Heart right ventricle (tissue), 16 donors: ENCODE data around the gene ERGIC3. TPM values are rescaled to one million over a fixed set of nuclear protein-coding genes. Genes with fewer than 3 reads are reported as not detected.

ENCODE experiments used
- ATAC-seq, 8 donors: fragments of 200-7000 bp; cut with Tn5 transposase; one replicate each; pipeline ENCODE4 v1.9.1; 2020; ENCODE audit warnings: mild to moderate bottlenecking in 8 of 8, moderate library complexity in 8 of 8, moderate number of reproducible peaks in 1 of 8
- DNase-seq, 2 donors: peaks; one replicate each; pipeline ENCODE4 v3.0.0-alpha.2; 2020
- H3K27ac ChIP-seq, 10 donors: fragments of 200-600 bp; sonication (generic) in 2 of 10; one replicate each; pipeline versions ENCODE4 v1.5.0 to v1.8.0; 2020 to 2022; ENCODE audit warnings: mild to moderate bottlenecking in 3 of 10
- H3K27me3 ChIP-seq, 7 donors: fragments of 200-600 bp; one replicate each; pipeline ENCODE4 v1.8.0; 2021 to 2022; ENCODE audit warnings: mild to moderate bottlenecking in 2 of 7
- H3K36me3 ChIP-seq, 9 donors: fragments of 200-600 bp; sonication (generic) in 1 of 9; one replicate each; pipeline versions ENCODE4 v1.5.0 to v1.8.0; 2020 to 2022; ENCODE audit warnings: mild to moderate bottlenecking in 2 of 9
- H3K4me1 ChIP-seq, 9 donors: fragments of 200-600 bp; sonication (generic) in 1 of 9; one replicate each; pipeline versions ENCODE4 v1.5.0 to v1.8.0; 2020 to 2022; ENCODE audit warnings: mild to moderate bottlenecking in 4 of 9
- H3K4me3 ChIP-seq, 10 donors: fragments of 200-600 bp; sonication (generic) in 2 of 10; one replicate each; pipeline versions ENCODE4 v1.5.0 to v1.8.0; 2020 to 2022; ENCODE audit warnings: mild to moderate bottlenecking in 7 of 10, moderate library complexity in 2 of 10
- H3K9me3 ChIP-seq, 11 donors: fragments of 200-600 bp in 10 of 11; sonication (generic) in 2 of 11; one replicate each; pipeline versions ENCODE4 v1.5.0 to v1.8.0; 2013 to 2022; ENCODE audit warnings: mild to moderate bottlenecking in 2 of 11, control low read depth in 1 of 11, moderate library complexity in 1 of 11
- WGBS, 2 donors: extraction: QIAGEN DNeasy Blood & Tissue Kit; methylation state at CpG; one replicate each; pipeline ENCODE4 v1.1.7; 2013; ENCODE audit warnings: inconsistent platforms in 1 of 2; 5-methylcytosine and 5-hydroxymethylcytosine counted together
- intact Hi-C, 10 donors: fragments of 100-400 bp; cut with DNase I; formaldehyde crosslinking; loops; one replicate each; pipeline versions ENCODE4 v1.11.1 to v1.14.2; 2022
- polyA plus RNA-seq, 2 donors: library from polyadenylated mRNA; stranded (reverse); fragments of 200-250 nt; gene quantifications; one replicate each; pipeline ENCODE4 v1.2.3, GENCODE V29; 2013
- total RNA-seq, 10 donors: library from RNA; stranded (reverse); fragmentation: NEBNext Ultra II Directional in 3 of 10; extraction: Animal tissue kit (Norgen Biotek cat#: 25700) in 3 of 10; gene quantifications; one replicate each; pipeline versions ENCODE4 v1.2.1 to v1.2.4, GENCODE V29; 2021 to 2023
- TF ChIP-seq, protein P1 (sequence below), 9 donors: fragments of 200-600 bp; sonication (generic) in 2 of 9; IDR thresholded peaks; one replicate each; pipeline versions ENCODE4 v1.5.0 to v1.8.0; 2021 to 2022; ENCODE audit warnings: antibody characterized with exemption in 9 of 9, mild to moderate bottlenecking in 5 of 9, moderate library complexity in 1 of 9
- donor health status: Arrhythmogenic right ventricular cardiomyopathy.
- donor health status: ischemic (EF 13 %, LVEDD 7.1; RV severe dilation, severe dysfunction).
- donor health status: healthy with polysubstance abuse.
- donor health status: DM: no; HTN: yes; CAD: no.
- donor health status: DM: no; HTN: no; CAD: no.
- donor health status: ischemic (EF 25% LVEDD 6.9; RV normal size, moderate dysfunction).
- donor health status: ischemic (EF 25% LVEDD 5.7; RV mildly dilated, moderate dysfunction).
- donor health status: healthy.
- donor health status: DM: yes; HTN: yes; CAD: no.
- donor health status: Ischemic cardiomyopathy.
- donor health status: ischemic (EF 35%, LVEDD 5.7; RV mildly dilated, moderate dysfunction).
- donor health status: nonischemic (EF 11% LVEDD 7.7; RV severe dilation, severe dysfunction).
- donor health status: DM: yes; HTN: yes; CAD: no.
- donor health status: PGD.
- donor health status: ischemic (EF 29% LVEDD 5.4; RV normal size, mild dysfunction).
- donor health status: nonischemic (EF 23%, LVEDD 6.1; RV moderate dilation, normal function).

The ERGIC3 gene
- total and polyA plus RNA-seq, 12 donors, result 40.9 to 143 (median 103) TPM

DNA sequence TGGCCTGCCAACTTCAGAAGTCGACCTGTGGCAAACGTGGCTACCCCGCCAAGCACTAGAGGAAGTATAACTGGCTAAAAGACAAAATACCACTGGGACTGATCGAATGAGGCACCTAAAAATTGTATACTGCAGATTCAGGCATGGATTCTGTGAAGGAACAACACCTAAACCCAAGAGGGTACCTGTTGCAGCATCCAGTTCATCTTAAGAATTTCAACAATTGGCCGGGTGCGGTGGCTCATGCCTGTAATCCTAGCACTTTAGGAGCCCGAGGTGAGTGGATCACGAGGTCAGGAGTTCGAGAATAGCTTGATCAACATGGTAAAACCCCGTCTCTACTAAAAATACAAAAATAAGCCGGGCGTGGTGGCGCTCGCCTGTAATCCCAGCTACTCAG is 46.5 kb downstream of the ERGIC3 start:
- 92 to 94% methylated on average over 14 of the region's 14 CpGs for WGBS, 2 donors
- TF ChIP-seq, protein P1, sequence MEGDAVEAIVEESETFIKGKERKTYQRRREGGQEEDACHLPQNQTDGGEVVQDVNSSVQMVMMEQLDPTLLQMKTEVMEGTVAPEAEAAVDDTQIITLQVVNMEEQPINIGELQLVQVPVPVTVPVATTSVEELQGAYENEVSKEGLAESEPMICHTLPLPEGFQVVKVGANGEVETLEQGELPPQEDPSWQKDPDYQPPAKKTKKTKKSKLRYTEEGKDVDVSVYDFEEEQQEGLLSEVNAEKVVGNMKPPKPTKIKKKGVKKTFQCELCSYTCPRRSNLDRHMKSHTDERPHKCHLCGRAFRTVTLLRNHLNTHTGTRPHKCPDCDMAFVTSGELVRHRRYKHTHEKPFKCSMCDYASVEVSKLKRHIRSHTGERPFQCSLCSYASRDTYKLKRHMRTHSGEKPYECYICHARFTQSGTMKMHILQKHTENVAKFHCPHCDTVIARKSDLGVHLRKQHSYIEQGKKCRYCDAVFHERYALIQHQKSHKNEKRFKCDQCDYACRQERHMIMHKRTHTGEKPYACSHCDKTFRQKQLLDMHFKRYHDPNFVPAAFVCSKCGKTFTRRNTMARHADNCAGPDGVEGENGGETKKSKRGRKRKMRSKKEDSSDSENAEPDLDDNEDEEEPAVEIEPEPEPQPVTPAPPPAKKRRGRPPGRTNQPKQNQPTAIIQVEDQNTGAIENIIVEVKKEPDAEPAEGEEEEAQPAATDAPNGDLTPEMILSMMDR (IDR thresholded peaks at IDR 0.05), result no peak
- Histone ChIP-seq H3K36me3 (no peaks in the 10 kb centered on the region), H3K4me3 (no peak overlapping the region), H3K27me3 (no peaks in the 10 kb centered on the region), H3K27ac (no peak overlapping the region), H3K9me3 (no peaks in the 10 kb centered on the region), H3K4me1 (no peaks in the 10 kb centered on the region)
- DNase-seq (no peak), ATAC-seq (no peak)
- intact Hi-C loops, result no loop called here

DNA sequence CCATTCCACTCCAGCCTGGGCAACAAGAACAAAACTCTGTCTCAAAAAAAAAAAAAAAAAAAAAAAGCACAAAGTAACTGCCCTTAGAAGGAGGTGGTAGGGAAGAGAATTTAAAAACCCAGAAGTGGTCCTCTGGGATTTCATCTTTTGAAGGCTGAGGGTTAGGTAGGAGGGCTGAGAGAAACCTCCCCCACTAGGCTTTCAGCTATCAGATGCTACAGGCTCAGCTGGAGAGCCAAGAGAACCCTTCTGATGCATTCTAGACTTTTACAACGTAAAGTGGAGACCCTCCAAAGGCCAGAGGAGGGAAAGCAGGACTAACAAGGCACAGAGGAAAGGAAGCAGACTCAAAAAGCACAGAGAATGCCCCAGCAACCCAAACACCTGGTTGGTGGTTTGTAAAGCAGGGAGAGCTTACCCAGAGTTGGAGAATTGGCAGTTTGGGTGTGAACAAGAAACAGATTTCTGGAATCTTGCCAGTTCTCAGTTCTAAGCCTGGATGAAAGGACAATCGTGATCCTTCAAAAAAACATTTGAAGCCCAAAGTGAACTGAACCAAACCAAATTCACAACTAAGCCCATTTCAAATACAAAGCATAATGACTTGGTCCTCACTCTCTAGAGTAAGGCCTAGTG is 50.6 kb downstream of the ERGIC3 start:
- intact Hi-C loops, result no loop called here
- H3K27me3 ChIP-seq, result no peaks in the 10 kb centered on the region
- TF ChIP-seq, protein P1 (IDR thresholded peaks at IDR 0.05), result no peak
- H3K27ac ChIP-seq, result no peak overlapping the region
- ATAC-seq (no peak), DNase-seq (no peak)
- H3K4me1 ChIP-seq, result no peaks in the 10 kb centered on the region
- H3K4me3 ChIP-seq, result no peak overlapping the region
- H3K36me3 ChIP-seq, result no peaks in the 10 kb centered on the region
- WGBS, 2 donors, result 17 to 23% methylated on average over 2 of the region's 2 CpGs
- no peaks in the 10 kb centered on the region for H3K9me3 ChIP-seq

DNA sequence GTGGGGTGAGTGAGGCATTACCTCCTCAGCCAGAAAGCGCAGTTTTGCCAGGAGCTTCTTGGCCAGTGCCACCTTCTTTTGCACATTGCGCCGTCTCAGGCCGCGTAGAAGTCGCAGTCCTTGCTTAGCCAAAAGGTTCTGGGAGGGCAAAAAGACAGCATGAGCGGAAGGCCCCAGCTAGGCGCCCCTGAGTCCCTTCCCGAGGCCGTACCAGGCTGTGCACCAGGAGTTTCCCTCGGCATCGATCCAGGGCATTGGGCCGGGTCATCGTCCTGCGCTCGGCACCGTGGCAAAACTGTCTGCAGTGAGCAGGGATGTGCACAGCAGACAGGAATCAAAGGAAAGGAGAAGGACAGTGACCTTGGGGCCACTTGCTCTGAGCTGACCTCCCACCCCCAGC is 53.6 kb downstream of the ERGIC3 start:
- intact Hi-C loops, result no loop called here
- Histone ChIP-seq H3K27ac (no peak overlapping the region), H3K4me1 (peaks cover 0 to 2% (median 0%) of the 10 kb centered on the region in 9 donors), H3K9me3 (no peaks in the 10 kb centered on the region), H3K36me3 (no peaks in the 10 kb centered on the region), H3K27me3 (peaks cover 0 to 19% (median 6%) of the 10 kb centered on the region in 7 donors), H3K4me3 (no peak overlapping the region)
- ATAC-seq (no peak), DNase-seq (no peak)
- WGBS, 2 donors, result 91 to 93% methylated on average over 17 of the region's 17 CpGs
- TF ChIP-seq, protein P1 (IDR thresholded peaks at IDR 0.05), result no peak

DNA sequence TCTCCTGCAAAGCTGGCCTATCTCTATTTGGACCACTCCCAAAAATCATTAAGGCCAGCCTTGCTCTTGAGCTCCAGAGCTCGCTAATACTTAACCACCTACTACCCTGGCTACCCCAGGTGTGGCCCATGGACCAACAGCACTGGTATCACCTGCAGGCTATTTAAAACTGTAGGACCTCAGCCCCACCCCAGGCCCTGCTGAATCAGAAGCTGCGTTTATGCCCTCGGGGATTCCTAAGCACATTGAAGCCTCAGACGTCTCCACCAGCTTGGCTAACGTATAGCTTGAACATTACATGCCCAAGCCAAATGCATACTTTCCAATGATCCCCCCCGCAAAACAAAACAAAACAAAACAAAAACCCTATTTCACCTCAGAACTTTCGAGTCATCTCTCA is 54.0 kb downstream of the ERGIC3 start:
- H3K27me3 ChIP-seq, result peaks cover 0 to 23% (median 11%) of the 10 kb centered on the region in 7 donors
- ATAC-seq (no peak), DNase-seq (no peak)
- 76 to 83% methylated on average over 7 of the region's 7 CpGs for WGBS, 2 donors
- H3K27ac ChIP-seq, result no peak overlapping the region
- TF ChIP-seq, protein P1 (IDR thresholded peaks at IDR 0.05), result no peak
- H3K9me3 ChIP-seq, result no peaks in the 10 kb centered on the region
- H3K4me3 ChIP-seq, result no peak overlapping the region
- H3K4me1 ChIP-seq, result peaks cover 0 to 6% (median 4%) of the 10 kb centered on the region in 9 donors
- intact Hi-C loops, result no loop called here
- no peaks in the 10 kb centered on the region for H3K36me3 ChIP-seq
